GM19324 (cell line): ENCODE data around the gene PRKCH.

Source experiments
- ATAC-seq: cut with Tn5 transposase; IDR thresholded peaks from one replicate; pipeline ENCODE4 v1.9.1; 2021; ENCODE audit warnings: mild to moderate bottlenecking, moderate library complexity; ENCODE audit not compliant: unreplicated experiment, low FRiP score

The PRKCH gene

DNA sequence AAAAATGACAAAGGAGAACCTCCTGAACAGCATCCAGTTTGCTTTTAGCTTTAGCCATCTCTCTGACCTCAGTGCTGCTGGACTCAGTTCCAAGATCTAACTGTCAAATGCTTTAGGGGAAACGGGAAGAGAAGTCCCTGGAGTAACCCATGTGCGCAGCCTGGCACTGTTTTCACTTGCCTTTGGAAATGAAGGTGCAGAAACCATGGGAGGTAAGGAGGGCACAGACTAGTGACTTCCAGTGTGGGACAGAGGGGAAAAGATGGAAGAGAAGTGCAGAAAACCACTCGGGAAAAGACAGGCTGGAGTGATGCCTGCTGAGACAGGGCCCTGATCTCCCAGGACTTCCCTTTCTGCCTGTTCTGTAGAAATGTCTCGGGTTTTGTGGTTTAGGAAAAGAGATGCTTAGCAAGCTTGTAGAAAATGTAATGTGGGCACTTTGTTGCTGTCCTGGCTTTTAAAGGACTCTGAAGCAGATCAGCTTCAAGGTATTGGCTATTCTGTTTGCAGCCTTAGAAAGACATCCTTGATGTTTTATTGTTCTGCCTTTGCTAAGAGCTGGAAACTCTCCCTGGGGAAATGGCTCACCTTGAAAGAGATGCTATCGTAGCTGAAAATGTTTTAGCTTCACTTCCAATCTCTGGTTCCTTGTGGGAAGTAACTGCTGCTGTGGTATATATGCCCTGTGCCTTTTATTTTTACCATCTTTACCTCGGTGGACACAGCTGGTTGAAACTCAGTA lies 249.3 kb downstream of the PRKCH start:
- no peak for ATAC-seq

DNA sequence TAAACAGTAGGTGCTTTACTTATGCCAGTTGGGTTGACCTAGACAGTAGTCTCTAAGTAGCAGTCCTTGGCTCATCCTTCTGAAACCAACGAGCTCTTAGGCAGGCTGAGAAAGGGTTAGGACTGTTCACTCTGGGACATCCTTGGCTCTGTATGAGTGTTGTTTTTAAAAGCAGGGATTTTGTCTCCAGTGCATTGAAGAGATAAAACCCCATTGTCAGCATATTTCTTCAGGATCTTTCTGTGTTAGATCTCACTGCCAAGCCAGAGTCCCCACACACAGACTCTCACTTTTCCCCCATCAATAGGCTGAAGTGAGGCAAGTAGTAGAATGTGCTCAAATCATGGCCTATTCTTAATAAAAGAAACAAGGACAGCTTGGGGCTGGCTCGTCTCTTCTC lies 250.5 kb downstream of the PRKCH start:
- ATAC-seq = no peak

GRCh38 chr14:61573321-61573720 lies 251.9 kb downstream of the PRKCH start:
- ATAC-seq = no peak

DNA sequence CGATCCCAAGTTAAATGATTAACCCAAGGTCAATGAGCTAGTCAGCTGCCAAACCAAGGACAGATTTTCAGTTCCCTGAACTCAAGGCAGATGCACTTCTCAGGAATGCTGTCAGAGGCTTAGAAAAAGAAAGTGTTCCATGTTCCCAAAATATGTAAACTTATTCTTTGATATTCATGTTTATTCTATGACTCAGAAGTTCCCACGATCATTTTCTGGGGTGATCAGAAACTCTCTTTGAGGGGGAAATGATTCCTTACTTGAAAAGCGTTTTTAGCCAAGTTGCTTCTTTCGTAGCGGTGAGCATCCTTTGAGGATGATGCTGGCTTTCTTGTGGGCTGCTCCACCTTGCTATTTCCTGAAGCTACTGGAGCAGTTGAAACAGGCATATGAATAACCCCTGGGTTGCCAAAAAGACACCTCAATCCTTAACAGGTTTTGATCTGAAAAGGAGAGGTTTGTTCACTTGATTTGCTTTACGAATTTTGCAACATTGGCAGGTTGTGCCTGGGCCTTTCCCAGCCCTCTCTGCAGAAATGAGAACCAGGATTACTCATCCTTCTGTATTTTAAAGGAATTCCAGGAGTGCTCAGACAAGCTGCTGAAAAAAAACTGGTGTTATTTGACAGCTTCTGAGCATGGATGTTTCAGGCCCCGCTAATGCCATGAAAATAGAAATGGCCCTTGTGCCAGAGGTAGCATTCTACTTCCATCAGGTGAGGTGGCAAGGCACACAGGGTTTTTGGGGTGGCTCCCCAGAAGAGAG lies 252.6 kb downstream of the PRKCH start:
- ATAC-seq = no peak

GRCh38 chr14:61574514-61574807 lies 253.1 kb downstream of the PRKCH start:
- no peak for ATAC-seq

- no peak for ATAC-seq
Observed at GRCh38 chr14:61575126-61575525, 253.7 kb downstream of the PRKCH start.

DNA sequence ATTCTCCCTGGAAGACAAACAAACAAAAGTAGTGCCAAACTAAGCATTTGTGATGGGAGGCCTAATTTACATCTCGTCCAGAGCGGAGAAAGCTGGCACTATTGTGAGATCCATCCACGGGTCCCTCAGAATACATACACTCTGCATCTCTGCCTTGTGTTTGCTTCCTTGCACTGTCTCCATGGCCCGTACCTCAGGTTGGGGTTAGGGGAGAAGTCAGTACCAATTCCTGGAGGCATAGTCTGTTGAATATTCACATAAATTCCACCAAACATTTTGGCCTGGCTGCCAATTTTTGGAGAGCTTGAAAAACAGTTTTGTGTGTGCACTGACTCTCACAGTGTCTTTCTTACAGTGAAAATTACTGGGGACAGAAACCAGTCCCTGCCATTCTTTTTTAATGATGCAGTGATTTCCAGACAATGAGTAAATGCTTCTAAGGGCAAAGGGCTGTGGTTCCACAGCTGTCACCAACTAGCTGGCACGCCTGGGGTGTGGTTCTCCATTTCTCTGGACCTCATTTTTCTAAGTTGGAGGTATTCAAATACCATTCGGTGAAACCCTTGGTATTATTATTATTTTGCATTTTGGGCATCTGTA lies 254.3 kb downstream of the PRKCH start:
- no peak for ATAC-seq

DNA sequence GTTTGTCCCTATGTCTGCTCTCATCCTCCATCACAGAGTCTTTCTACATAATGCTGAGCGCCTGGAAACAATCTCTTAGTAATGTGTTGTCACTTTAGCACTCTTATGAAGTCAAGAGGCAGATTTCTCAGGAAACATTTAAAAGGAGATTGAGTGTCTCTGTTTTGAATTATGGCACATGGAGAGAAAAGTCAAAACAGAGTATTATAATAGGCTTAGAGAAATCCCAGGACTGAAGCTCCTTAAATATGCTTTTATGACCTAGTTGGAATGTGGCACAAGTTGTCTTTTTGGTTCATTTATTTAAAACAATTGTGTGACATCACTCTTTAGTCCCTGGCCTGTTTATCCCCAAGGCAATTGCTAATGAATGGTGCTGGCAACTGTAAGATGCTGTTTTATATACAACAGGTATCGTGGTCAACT lies 256.1 kb downstream of the PRKCH start:
- ATAC-seq = no peak

DNA sequence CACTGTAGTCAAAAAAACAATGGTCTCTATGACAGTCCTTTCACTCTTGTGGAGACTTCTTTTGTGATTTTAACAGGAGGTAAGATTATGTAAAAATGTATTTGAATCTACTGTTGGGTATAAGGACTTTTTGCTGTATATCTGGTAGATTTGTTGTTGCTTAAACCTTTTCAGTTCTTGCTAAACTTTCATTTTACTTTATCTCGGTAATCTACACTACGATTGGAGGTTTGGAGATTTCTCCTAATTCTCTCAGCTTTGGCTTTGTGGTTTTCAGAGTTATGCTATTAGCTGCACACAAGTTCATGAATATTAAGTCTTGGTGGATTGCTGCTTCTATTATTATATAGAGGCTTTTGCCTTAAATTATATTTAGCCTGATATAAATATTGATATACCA lies 257.4 kb downstream of the PRKCH start:
- ATAC-seq = no peak

DNA sequence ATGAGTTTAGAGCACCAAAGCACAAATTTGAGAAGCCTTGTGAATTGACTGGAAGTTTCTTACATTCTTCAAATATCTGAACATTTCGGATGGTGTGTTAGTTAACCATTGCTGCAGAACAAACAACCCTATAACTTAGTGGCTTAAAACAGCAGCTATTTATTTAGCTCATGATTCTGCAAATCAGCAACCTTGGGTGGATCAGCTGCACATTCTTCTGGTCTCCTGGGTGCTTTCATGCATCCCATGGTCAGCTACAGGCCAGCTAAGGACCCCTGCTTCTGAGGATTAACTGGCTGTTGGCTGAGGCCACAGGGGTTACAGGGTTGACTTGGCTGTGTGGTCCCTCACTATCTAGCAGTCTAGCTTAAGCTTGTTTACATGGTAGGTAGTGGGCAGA lies 260.0 kb downstream of the PRKCH start:
- no peak for ATAC-seq

DNA sequence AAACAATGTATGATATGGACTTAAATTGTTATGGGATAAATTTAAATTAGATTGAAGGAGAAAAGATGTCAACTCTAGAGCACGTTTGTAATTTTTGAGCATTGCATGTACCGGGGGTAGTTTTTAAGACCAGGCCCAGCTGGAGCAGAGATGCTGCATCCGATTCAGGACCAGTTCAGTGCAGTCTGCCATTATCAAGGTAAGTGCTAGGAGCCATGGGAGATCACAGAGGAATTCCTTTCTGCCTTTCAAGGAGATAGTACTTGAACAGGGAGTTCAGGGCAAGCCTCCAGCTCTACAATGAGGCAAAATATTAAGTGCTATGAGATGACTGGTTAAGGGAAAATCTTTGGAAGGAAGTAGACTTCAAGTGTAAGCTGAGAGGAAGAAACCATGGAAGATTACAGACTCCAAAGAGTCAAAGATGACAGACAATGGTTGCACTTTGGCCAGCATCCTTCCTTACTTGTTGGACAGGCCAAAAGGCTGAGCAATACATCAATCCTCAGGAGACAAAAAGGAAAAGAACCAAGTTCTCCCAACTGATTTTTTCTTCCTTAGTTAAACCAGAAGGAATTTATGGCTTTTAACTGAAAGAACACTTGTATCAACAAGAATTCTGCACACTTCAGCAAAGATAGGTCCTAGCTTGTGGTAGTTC lies 260.7 kb downstream of the PRKCH start:
- no peak for ATAC-seq

DNA sequence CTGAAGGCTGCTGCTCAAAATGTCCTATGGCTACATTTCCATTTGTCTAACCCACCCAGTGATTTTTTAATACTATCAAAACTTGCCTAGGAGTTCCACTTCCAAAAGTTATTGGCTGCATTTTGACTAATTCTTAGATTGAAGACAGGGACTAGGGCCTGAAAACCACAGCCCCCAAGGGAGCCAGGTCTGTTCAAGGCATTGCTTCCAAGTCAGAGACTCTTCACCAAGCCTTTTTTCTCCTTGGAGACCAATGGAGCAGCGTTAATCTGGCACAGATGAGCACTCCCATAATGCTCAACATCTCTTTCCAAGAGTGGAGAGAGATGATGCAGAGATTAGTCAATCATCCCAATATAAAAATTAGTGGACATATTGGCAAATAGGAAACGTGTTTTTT lies 261.4 kb downstream of the PRKCH start:
- no peak for ATAC-seq

GRCh38 chr14:61584331-61584741 lies 263.0 kb downstream of the PRKCH start:
- ATAC-seq = no peak

GRCh38 chr14:61585598-61586543 lies 264.5 kb downstream of the PRKCH start:
- no peak for ATAC-seq

GRCh38 chr14:61586544-61587055 lies 265.2 kb downstream of the PRKCH start:
- no peak for ATAC-seq

DNA sequence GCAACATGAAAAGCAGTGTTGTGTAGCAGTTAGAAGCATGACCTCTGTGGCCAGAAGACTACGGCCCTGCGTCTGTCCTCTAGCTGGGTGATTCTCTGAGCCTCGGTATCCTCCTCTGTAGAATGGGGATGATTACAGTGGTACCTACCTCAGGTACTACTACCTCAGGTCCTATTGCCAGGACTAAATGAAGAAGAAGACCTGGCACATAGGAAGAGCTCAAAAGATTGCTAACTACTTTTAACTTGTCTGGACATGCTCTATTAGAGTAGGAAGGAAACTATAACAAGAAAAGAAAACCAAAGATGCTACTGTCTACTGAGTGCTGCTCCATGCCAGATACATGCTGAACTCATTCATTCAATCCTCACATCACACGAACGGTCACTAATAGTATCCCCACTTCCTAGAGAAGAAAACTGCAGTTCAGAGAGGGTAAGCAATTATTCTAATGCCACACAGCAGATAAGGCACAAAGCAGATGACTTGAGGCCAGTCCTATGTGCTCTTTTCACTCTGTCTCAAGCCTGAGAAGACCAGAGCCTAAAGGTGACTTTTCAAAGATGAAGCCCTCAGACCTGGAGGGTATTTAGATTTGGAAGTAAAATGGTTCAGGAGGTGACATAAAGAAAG lies 265.8 kb downstream of the PRKCH start:
- ATAC-seq = no peak

DNA sequence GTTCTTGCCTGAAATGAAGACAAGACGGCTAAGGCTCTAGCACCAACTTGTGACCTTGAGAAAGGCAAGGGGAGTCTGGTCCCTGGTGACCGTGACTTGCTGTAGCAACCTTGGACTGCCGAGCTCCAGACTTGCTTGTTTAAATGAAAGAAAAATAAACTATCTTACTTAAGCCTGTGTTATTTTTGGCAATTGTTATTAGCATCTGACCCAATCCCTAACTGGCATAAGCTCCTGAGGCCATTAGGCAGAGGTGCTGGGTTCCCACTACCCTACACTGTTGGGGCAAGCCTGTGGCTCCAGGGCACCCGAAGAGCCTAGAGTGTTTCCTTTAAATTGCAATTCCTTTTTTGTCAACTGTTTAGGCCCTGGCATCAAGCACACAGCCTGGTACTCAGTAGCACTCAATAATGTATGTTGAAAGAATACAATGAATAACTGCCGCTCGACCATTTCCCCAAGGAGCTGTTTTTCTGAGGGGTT lies 267.1 kb downstream of the PRKCH start:
- ATAC-seq = no peak

- ATAC-seq = no peak
Observed at GRCh38 chr14:61589691-61590581, 268.6 kb downstream of the PRKCH start.
